ENCODE results near the gene FRMD8.

GRCh38 chr11:65383778-65384177 lies 2.7 kb upstream of the FRMD8 start:
- TF ChIP-seq POLR2A (IDR thresholded peaks at IDR 0.05; ENCODE audit: low read depth, low read length) (no peak), POLR2AphosphoS5 (IDR thresholded peaks at IDR 0.05; ENCODE audit: low read depth, low read length) (no peak), TAF1 (IDR thresholded peaks at IDR 0.05; ENCODE audit: borderline replicate concordance, low read depth, low read length) (no peak)
